IPS-15b (cell line): ENCODE data around the gene ZNF568.

Experiments
- H3K27me3 ChIP-seq: one replicate; pipeline ENCODE4 v1.6.1; 2013; ENCODE audit warnings: low read length; ENCODE audit not compliant: control insufficient read depth, insufficient read depth
- H3K36me3 ChIP-seq: one replicate; pipeline ENCODE4 v1.6.1; 2013; ENCODE audit warnings: low read length; ENCODE audit not compliant: control insufficient read depth, insufficient read depth
- H3K4me1 ChIP-seq: one replicate; pipeline ENCODE4 v1.6.1; 2013; ENCODE audit warnings: mild to moderate bottlenecking, low read length; ENCODE audit not compliant: control insufficient read depth, insufficient read depth
- H3K4me3 ChIP-seq: one replicate; pipeline ENCODE4 v1.5.1; 2013; ENCODE audit warnings: low read depth, low read length
- H3K9ac ChIP-seq: one replicate; pipeline ENCODE4 v1.6.1; 2013; ENCODE audit warnings: low read depth, mild to moderate bottlenecking, low read length
- H3K9me3 ChIP-seq: one replicate; pipeline ENCODE4 v1.6.1; 2013; ENCODE audit warnings: mild to moderate bottlenecking, low read length; ENCODE audit not compliant: control insufficient read depth, insufficient read depth

The ZNF568 gene

DNA sequence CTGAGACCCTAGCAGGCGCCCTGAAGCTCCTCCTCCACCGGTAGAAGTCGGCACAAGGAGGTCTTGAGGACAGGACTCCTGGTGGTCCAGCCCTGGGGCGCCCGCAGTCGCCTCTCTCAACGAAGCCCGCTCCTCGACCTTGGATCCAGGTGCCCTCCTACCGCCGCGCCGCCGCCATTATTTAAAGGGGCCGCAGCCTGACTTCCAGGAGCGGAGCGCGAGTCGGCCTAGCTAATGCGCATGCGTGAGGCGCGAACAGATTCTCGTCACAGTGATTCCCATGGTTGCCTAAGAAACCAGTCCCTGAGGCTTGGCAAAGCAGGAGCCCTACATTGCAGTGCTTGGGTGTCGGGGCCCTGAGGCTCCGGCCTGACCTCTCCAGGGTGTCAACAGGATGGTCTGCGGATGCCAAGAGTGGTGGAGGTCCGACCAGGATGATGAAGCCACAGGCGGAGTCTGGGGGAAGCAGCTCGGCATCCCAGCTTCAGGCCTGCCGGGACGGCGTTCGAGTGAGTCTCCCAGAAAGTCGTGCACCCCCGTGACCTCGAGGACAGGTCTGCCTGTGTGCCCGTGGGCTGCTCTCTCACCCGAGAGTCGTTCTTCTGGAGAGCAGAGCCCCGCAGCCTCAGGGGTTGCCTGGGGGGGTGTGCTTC, 96.1 kb downstream of the ZNF568 start:
- H3K4me1 ChIP-seq: no peaks in the 10 kb centered on the region
- no peaks in the 10 kb centered on the region for H3K27me3 ChIP-seq
- no peak overlapping the region for H3K4me3 ChIP-seq
- peaks cover 4% of the 10 kb centered on the region for H3K36me3 ChIP-seq
- H3K9ac ChIP-seq: no peak overlapping the region
- H3K9me3 ChIP-seq: peaks cover 45% of the 10 kb centered on the region

- Histone ChIP-seq H3K27me3 (no peaks in the 10 kb centered on the region), H3K4me3 (no peak overlapping the region), H3K9me3 (peaks cover 45% of the 10 kb centered on the region), H3K36me3 (peaks cover 4% of the 10 kb centered on the region), H3K4me1 (no peaks in the 10 kb centered on the region), H3K9ac (no peak overlapping the region)
Observed at GRCh38 chr19:37014456-37014855, 98.3 kb downstream of the ZNF568 start.

GRCh38 chr19:37045140-37045539, 129.0 kb downstream of the ZNF568 start:
- Histone ChIP-seq H3K9ac (no peak overlapping the region), H3K4me1 (no peaks in the 10 kb centered on the region), H3K4me3 (no peak overlapping the region), H3K36me3 (no peaks in the 10 kb centered on the region), H3K9me3 (peaks cover 5% of the 10 kb centered on the region), H3K27me3 (no peaks in the 10 kb centered on the region)
